ENCODE results near the gene HRH3.

DNA sequence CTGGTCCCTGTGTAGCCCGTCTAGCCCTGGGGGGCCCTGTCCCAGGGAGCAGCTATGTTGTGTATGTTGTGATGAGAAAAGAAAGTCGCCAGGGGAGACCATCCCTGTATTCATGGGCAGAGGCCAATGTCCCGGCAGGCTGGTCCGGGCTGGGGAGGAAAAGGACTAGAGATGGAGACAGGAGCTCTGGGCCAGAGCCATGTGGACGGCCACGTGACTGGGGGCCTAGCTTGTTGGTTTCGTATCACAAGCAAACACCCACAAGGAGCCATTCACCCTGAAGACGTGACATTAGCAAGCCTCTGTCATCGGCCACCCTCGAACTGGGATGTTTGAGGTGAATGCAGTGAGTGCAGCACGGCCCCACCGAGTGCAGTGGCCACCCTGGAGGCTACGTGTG is 2.9 kb upstream of the HRH3 start:
- TF ChIP-seq CTCF (IDR thresholded peaks at IDR 0.05; ENCODE audit: borderline replicate concordance, extremely low read depth, low read length, poor library complexity, severe bottlenecking) (no peak), EZH2 (IDR thresholded peaks at IDR 0.05; ENCODE audit: borderline replicate concordance, low read depth, low read length, severe bottlenecking) (no peak)
